Limb (tissue), 2 donors: ENCODE results near the gene ZDHHC9.

ENCODE experiments used
- DNase-seq, 2 donors: peaks; one replicate each; pipeline ENCODE4 v3.0.0-alpha.2; 2016; ENCODE audit errors: extremely low spot score in 2 of 2

Gene ZDHHC9

DNA sequence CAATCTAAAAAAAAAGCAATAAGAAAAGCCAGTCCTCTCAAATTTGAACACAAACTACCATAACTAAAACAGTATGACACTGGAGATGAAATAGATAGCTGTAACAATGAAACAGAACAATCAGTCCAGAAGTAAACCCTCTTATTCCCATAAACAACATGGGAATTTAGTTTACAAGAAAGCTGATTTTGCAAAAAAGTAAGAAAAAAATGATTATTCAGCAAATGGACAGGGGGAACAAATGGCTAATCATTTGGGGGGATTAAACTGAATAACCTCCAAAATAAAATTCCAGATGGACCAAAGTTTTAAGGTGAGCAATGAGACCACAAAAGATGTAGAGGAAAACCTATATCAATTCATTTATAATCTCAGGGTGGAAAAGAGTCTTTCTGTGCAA, 80.0 kb downstream of the ZDHHC9 start:
- DNase-seq: no peak

DNA sequence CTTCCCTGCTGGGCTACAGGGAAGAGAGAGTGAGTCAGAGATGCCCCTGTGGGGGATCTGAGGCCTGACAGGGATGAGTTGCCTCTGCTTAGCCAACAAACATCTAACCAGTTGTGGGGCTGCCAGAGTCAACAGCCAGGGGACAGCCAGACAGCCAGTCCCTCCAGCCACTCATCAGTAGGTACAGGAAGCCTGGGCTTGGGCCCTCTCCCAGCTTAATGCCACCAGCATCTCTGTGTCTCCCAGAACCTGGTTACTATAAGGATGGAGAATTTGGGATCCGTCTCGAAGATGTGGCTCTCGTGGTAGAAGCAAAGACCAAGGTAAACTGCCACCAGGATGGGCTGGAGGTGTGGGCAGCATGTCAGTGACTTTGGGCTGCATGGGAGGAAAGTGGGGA, 81.2 kb downstream of the ZDHHC9 start:
- DNase-seq: no peak

DNA sequence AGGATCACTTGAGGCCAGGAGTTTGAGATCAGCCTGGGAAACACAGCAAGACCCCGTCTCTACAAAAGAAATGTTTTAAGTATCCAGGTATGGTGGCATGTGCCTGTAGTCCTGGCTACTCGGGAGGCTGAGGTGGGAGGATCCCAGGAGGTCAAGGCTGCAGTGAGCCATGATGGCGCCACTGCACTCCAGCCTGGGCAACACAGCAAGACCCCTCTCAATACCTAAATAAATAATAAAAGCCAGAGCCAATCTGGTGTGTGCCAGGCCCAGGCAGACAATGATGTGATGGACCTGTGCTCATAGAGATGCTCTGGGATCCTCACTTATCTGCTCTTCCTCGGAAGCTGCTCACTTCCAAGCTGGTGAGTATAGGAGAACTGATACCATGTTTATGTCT, 82.1 kb downstream of the ZDHHC9 start:
- DNase-seq: no peak

DNA sequence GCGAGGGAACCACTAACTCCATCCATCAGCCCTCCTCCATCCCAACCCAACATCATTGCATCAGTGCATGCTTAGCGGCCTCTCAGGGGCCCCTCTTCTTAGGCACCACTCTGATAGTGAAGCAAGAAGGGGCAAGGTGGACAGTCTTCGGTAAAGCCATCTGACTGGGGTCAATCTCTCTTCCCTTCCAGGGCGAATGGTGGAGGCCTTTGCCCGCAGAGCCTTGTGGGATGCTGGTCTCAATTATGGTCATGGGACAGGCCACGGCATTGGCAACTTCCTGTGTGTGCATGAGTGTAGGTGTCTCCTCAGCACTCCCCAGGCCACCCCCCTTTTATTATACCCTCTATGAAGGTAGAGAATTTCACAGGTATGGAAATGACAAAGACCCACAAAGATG, 82.7 kb downstream of the ZDHHC9 start:
- DNase-seq: no peak

DNA sequence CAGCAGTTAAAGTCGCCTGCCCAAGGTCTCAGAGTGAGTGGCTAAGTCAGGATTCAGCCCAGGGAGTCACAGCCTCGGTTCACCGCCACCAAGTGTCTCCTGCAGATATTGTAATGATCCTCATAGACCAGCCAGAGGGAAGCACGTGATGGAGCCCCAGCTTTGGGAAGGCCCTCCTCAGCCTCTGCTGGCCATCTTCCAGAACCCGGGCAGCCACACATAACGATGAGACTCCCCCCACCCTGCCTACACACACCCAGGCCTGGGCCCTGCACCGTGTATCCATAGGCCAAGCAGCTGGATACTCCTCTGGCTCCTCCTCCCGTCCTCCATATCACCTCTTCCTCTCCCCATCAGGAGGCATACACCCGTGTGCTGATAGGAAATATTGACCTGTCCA, 83.5 kb downstream of the ZDHHC9 start:
- DNase-seq: no peak

DNA sequence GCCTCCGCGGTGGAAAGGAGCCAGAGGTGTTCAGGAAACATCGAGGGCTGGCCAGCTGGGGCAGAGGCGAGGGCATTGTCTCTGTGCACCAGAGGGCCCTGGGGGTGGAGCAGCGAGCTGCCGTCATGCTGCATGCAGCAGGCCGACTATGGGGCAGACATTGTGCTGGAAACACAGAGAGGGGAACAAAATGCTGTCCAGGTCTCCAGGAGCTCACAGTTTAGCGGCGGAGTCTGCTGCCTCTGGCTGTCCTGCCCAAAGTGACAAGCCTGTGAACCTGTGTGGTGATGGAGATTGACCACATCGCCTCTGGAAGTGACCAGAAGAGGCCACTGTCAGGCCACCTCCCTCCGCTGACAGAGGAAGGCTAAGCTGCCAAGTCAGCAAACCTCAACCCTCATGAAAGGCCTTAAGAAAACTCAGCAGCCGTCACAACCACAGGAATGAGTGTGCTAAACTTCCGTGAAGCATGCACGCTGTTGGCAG, 84.1 kb downstream of the ZDHHC9 start:
- DNase-seq: no peak

DNA sequence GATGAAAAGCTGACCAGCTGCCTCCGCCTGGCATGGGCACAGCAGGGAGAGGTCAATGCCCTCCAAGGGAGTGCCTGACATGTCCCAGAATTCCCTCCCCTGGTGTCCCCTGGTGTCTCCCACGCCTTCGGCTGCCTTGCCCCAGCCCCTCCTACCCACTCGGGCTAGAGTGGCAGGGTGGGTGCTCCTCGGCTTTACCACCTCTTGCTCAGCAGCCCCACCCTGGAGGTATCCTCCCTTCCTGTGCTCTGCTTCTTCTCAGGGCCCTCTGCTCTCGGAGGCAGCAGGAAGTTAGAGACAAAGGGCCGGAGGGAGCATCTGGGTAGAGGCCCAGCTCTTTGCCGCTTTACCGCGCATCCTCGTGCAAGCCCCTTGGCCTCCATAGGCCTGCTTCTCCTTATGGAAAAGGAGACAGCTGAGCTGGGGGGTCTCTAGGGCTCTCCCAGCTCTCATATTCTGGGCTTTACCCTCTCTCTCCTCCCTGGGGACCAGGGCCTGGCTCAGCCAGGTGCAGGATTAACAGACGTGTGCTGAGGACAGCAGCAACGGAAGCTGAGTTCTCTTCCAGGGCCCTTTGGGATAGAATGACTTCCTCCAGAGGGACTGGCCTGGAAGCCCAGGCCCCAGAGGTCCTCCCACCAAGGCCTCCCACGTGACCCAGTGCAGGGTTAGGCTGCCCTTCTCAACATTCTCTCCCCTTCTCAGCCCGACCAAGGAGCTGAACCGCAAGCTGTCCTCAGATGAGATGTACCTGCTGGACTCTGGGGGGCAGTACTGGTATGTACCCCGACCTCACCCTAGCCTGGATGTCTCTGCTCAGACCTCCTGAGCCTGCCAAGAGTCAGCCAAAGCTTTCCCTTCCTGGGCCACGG, 87.7 kb downstream of the ZDHHC9 start:
- no peak for DNase-seq

DNA sequence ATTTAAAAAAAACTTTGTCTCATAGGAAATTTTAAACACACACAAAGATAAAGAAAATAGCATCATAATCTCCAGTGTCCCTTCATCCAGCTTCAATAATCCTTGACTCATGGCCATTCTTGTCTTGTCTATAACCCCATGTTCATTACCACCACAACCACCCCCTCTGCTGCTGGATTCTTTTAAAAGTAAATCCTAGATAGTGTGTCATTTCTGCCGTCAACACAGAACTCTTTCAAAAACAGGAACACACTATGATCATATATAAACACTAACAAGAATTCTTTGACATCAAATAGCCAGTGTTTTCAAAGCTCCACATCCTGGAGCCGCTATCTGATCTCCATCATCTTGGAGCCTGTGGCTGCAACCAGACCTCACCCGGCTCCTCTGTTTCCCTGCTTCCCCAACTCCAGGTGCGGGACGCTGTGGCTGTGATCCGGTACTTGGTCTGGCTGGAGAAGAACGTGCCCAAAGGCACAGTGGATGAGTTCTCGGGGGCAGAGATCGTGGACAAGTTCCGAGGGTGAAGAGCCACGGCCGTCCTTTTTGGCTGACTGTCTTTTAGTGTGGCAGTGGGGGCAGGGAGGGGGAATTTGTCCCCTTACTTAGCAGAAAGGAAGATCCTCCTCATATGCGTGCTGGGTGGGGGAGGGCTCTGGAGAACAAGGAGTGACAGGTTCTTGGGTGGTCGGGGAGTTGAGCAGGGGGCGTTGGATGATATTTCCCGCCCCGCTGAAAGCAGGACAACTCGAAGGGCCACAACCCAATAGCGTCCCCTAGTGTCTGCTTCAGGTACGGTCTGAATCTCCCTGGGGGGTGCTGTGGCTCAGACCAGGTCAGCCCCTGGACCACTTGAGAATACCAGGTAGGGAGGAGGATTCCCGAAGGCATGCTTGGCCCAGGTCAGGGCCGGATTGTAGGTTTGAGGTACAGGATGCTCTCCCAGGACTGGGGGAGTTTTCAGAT, 89.3 kb downstream of the ZDHHC9 start:
- no peak for DNase-seq
